Naive thymus-derived CD4-positive, alpha-beta T cell (primary cell): ENCODE results near the gene LGALS16. TPM values are rescaled to one million over a fixed set of nuclear protein-coding genes. Genes with fewer than 3 reads are reported as not detected.
A peak's percentile ranks its signal among the peaks of the same experiment; 100 is the strongest.

Experiments used
- ATAC-seq: fragments of 150-1000 bp; cut with Tn5 transposase; 2 replicates; pipeline ENCODE4 v1.10.0; 2021; ENCODE audit warnings: mild to moderate bottlenecking, moderate library complexity
- CTCF ChIA-PET: fragments of 350-600 bp; sonication (Branson Sonifier 250); formaldehyde crosslinking; loops from one replicate; lab custom pipeline; 2021; ENCODE audit warnings: antibody characterized with exemption; lab: Charles Lee
- POLR2A ChIA-PET: fragments of 350-600 bp; sonication (Branson Sonifier 250); formaldehyde crosslinking; loops from one replicate; lab custom pipeline; 2021; ENCODE audit warnings: antibody characterized with exemption, inconsistent platforms; lab: Charles Lee
- DNase-seq, 9 donors: peaks; one replicate each; pipeline versions ENCODE4 v3.0.0 to v3.0.0-alpha.2; 2020 to 2022; ENCODE audit warnings: mixed read lengths in 1 of 9
- H3K27ac ChIP-seq: one replicate; pipeline ENCODE4 v1.7.0; 2013; ENCODE audit warnings: mild to moderate bottlenecking, low read depth, low read length, moderate library complexity
- H3K27me3 ChIP-seq, 2 donors: one replicate each; pipeline ENCODE4 v1.7.0; 2013; ENCODE audit warnings: low read length in 2 of 2, mild to moderate bottlenecking in 2 of 2, moderate library complexity in 2 of 2; ENCODE audit not compliant: control insufficient read depth in 2 of 2, insufficient read depth in 2 of 2
- H3K36me3 ChIP-seq, 3 experiments: 1 replicate in 2 of 3; 2 replicates in 1 of 3; pipeline ENCODE4 v1.7.0; 2013; ENCODE audit warnings: low read length in 3 of 3, mild to moderate bottlenecking in 3 of 3, moderate library complexity in 1 of 3; ENCODE audit not compliant: insufficient read depth in 3 of 3, control insufficient read depth in 2 of 3
- H3K4me1 ChIP-seq, 2 donors: one replicate each; pipeline ENCODE4 v1.7.0; 2013; ENCODE audit warnings: low read length in 2 of 2, mild to moderate bottlenecking in 2 of 2, moderate library complexity in 1 of 2; ENCODE audit not compliant: control insufficient read depth in 2 of 2, insufficient read depth in 2 of 2
- H3K4me3 ChIP-seq: 2 replicates; pipeline ENCODE4 v1.7.0; 2013; ENCODE audit warnings: mild to moderate bottlenecking, low read length
- H3K9me3 ChIP-seq, 3 experiments: 1 replicate in 2 of 3; 2 replicates in 1 of 3; pipeline ENCODE4 v1.7.0; 2013; ENCODE audit warnings: low read length in 3 of 3; ENCODE audit not compliant: control insufficient read depth in 2 of 3
- H3K27ac Mint-ChIP-seq, 9 donors: one replicate each; pipeline ENCODE4 v1.8.0; 2020 to 2022; ENCODE audit warnings: mixed read lengths in 9 of 9, mild to moderate bottlenecking in 8 of 9, moderate library complexity in 5 of 9, inconsistent platforms in 2 of 9
- H3K27me3 Mint-ChIP-seq, 5 donors: one replicate each; pipeline ENCODE4 v1.8.0; 2021 to 2022; ENCODE audit warnings: mixed read lengths in 5 of 5, mild to moderate bottlenecking in 1 of 5
- H3K36me3 Mint-ChIP-seq, 5 donors: one replicate each; pipeline ENCODE4 v1.8.0; 2020 to 2022; ENCODE audit warnings: mixed read lengths in 5 of 5, mild to moderate bottlenecking in 3 of 5, inconsistent platforms in 1 of 5
- H3K4me1 Mint-ChIP-seq, 7 donors: one replicate each; pipeline ENCODE4 v1.8.0; 2020 to 2022; ENCODE audit warnings: mixed read lengths in 7 of 7, mild to moderate bottlenecking in 3 of 7, inconsistent platforms in 1 of 7
- H3K4me3 Mint-ChIP-seq, 10 donors: one replicate each; pipeline ENCODE4 v1.8.0; 2020 to 2022; ENCODE audit warnings: mild to moderate bottlenecking in 10 of 10, mixed read lengths in 10 of 10, moderate library complexity in 6 of 10, inconsistent platforms in 2 of 10
- H3K9me3 Mint-ChIP-seq, 11 donors: one replicate each; pipeline ENCODE4 v1.8.0; 2020 to 2022; ENCODE audit warnings: mixed read lengths in 11 of 11, mild to moderate bottlenecking in 4 of 11, inconsistent platforms in 1 of 11, moderate library complexity in 1 of 11
- intact Hi-C, 2 donors: fragments of 100-400 bp; cut with micrococcal nuclease; formaldehyde crosslinking; loops; one replicate each; pipeline ENCODE4 v1.15.1; 2023
- polyA plus RNA-seq, 2 donors: library from polyadenylated mRNA; unstranded; fragments of 300-500 nt; fragmentation: Illumina TruSeq; gene quantifications; one replicate each; pipeline ENCODE4 v1.2.3, GENCODE V29; 2021
- total RNA-seq, 6 experiments: library from RNA in 5 of 6; stranded (reverse) in 5 of 6; gene quantifications; 1 replicate in 5 of 6; 2 replicates in 1 of 6; pipeline ENCODE4 v1.2.3 and lab custom pipeline; 2021 to 2026

LGALS16 gene
- total and polyA plus RNA-seq, 7 experiments from 2014 or later, result not detected

DNA sequence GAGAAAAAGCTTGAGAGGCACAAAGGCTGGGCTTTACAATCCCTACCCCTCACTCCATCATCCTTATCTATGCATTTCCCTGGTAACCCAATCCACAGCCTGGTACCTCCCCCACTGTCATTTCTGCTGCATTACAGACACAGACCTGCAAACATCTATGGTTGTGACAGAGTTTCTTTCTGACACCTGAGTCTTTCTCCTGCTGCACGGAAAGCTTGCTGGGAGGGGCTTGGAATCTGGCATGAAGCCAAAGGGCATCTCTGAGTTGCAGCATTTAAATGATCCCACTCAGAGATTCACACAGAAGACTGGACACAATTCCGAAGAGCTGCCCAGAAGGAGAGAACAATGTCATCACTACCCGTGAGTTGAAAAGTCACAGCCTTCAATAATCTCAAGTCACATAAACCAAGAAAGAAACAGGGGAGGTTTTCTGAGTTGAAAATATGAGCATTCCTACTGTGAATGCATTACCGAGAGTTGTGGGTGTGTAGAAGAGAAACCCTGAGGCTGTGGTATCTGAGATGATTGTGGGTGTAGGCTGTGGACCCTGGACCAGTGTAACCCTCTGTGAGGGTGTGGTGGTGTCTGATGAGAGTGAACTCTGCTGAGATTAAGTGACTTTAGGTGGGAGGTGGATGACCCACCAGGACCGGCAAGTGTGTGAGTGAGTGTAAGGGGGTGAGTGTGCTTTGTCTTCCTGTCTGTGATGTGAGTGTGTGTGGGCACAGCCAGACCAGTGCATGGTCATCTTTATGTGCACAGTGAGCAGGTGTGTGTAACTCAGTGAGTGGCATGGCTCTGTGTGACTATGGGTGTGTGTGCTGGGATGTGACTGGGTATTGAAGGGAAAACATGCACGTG, 48.7 kb downstream of the LGALS16 start, which contains the start of gene LGALS14:
Gene LGALS14 (plus strand): TSS at position 301 of the 864 bp plus-strand sequence. CDS start 48 bp downstream, at position 349.
- H3K4me1 ChIP-seq, result peaks cover 0 to 28% of the 10 kb centered on the region in 2 donors
- Mint-ChIP-seq H3K36me3 (peaks cover 0 to 31% (median 8%) of the 10 kb centered on the region in 5 donors), H3K4me1 (peaks cover 19 to 47% (median 44%) of the 10 kb centered on the region in 7 donors), H3K9me3 (peaks cover 0 to 20% (median 4%) of the 10 kb centered on the region in 11 donors), H3K27ac (peak within 1 kb of the TSS; percentile 75 to 96 (median 88)), H3K27me3 (peaks cover 0 to 3% (median 0%) of the 10 kb centered on the region in 5 donors), H3K4me3 (peak within 1 kb of the TSS in 9 of 10 donors; percentile 30 to 77 (median 58))
- no peaks in the 10 kb centered on the region for H3K9me3 ChIP-seq
- ChIA-PET CTCF (interaction anchor here (0.6 to 0.7 kb wide), 2 partner anchors 21 to 163 kb away, joined by 3 read pairs; no protein-coding TSS in a partner anchor), POLR2A (interaction anchor here (0.6 to 1.4 kb wide), 2 partner anchors 15 to 131 kb away, joined by 3 to 4 read pairs; no protein-coding TSS in a partner anchor)
- H3K4me3 ChIP-seq, result no peak within 1 kb of the TSS
- no peaks in the 10 kb centered on the region for H3K27me3 ChIP-seq
- ATAC-seq, result no peak
- intact Hi-C loops, result loop anchor here in 1 of 2 donors (5.0 kb wide), 1 partner anchor 38 kb away; no protein-coding TSS in a partner anchor
- DNase-seq, result no peak
- no peak within 1 kb of the TSS for H3K27ac ChIP-seq
- no peaks in the 10 kb centered on the region for H3K36me3 ChIP-seq

DNA sequence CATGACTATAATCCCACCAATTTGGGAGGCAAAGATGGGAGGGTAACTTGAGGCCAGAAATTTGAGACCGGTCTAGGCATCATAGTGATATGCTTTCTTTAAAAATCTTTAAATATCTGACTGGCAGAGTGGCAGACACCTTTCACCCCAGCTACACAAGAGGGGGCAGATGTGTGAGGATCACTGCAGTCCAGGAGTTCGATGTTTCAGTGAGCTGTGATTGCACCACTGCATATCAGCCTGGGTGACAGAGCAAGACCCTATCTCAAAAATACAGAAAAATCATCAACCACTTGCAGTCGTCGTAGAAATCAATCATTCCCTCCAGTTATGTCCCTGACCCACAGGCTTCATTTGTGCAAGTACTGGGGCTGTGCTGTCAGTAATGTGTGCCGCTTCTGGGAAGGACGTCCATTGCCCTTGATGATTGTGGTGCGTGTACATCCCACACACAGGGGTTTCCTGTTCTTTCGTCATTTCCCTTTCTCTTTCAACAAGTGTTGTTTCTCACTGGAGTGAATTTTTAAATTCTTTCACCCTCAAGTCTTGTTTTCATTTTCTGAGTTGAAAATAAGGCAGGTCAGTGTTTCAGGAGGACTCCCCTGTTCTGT, 50.0 kb downstream of the LGALS16 start:
- Histone ChIP-seq H3K4me1 (peaks cover 0 to 40% of the 10 kb centered on the region in 2 donors), H3K9me3 (no peaks in the 10 kb centered on the region), H3K36me3 (no peaks in the 10 kb centered on the region), H3K27ac (peak overlapping the region; percentile 36), H3K4me3 (no peak overlapping the region), H3K27me3 (no peaks in the 10 kb centered on the region)
- ChIA-PET POLR2A (interaction anchor here (0.7 to 1.4 kb wide), 2 partner anchors 14 to 15 kb away, joined by 4 read pairs; no protein-coding TSS in a partner anchor), CTCF (interaction anchor here (0.6 kb wide), 1 partner anchor 23 kb away, joined by 3 read pairs; no protein-coding TSS in a partner anchor)
- DNase-seq (peak in 7 of 9 donors; percentile 5 to 50 (median 35)), ATAC-seq (peak; percentile 74)
- H3K4me1 Mint-ChIP-seq, result peaks cover 19 to 54% (median 51%) of the 10 kb centered on the region in 7 donors
- no peaks in the 10 kb centered on the region for H3K27me3 Mint-ChIP-seq
- H3K36me3 Mint-ChIP-seq, result peaks cover 0 to 31% (median 8%) of the 10 kb centered on the region in 5 donors
- peak overlapping the region; percentile 75 to 96 (median 88) for H3K27ac Mint-ChIP-seq
- H3K4me3 Mint-ChIP-seq, result peak overlapping the region in 9 of 10 donors; percentile 30 to 75 (median 68)
- intact Hi-C loops, result loop anchor here in 1 of 2 donors (5.0 kb wide), 1 partner anchor 37 kb away; no protein-coding TSS in a partner anchor
- peaks cover 0 to 20% (median 4%) of the 10 kb centered on the region in 11 donors for H3K9me3 Mint-ChIP-seq

DNA sequence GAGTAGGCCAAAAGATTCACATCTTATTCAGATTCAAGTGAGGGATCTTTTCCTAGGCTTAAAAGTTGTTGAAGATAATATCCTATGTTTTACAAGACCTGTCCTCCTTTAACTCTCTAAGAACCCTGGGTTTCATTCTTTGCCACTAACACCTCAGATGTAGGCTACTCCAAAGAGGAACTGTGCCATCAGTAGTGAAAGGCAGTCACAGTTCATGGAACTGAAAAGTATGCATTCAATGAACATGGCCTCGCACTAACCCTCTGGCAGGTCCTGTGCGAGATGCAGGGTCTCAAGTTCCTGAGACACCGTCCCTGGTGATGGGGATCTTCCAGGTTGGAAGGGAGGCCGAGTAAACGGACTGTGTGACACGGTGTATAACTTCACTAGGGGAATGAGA, 52.9 kb downstream of the LGALS16 start:
- peaks cover 21 to 67% (median 56%) of the 10 kb centered on the region in 7 donors for H3K4me1 Mint-ChIP-seq
- ATAC-seq, result no peak
- H3K9me3 Mint-ChIP-seq, result peaks cover 0 to 26% (median 6%) of the 10 kb centered on the region in 11 donors
- H3K27ac ChIP-seq, result no peak overlapping the region
- H3K4me3 ChIP-seq, result no peak overlapping the region
- no peak overlapping the region for H3K4me3 Mint-ChIP-seq
- ChIA-PET CTCF (interaction anchor here (0.8 kb wide), 1 partner anchor 19 kb away, joined by 3 read pairs; no protein-coding TSS in a partner anchor), POLR2A (no interaction called here)
- no peak for DNase-seq
- peaks cover 0 to 49% of the 10 kb centered on the region in 2 donors for H3K4me1 ChIP-seq
- H3K36me3 ChIP-seq, result no peaks in the 10 kb centered on the region
- peak overlapping the region in 1 of 9 donors; percentile 29 for H3K27ac Mint-ChIP-seq
- peaks cover 3 to 32% (median 8%) of the 10 kb centered on the region in 5 donors for H3K36me3 Mint-ChIP-seq
- intact Hi-C loops, result loop anchor here in 1 of 2 donors (5.0 kb wide), 1 partner anchor 34 kb away; no protein-coding TSS in a partner anchor
- H3K9me3 ChIP-seq, result no peaks in the 10 kb centered on the region
- peaks cover 0 to 2% (median 0%) of the 10 kb centered on the region in 5 donors for H3K27me3 Mint-ChIP-seq
- no peaks in the 10 kb centered on the region for H3K27me3 ChIP-seq

DNA sequence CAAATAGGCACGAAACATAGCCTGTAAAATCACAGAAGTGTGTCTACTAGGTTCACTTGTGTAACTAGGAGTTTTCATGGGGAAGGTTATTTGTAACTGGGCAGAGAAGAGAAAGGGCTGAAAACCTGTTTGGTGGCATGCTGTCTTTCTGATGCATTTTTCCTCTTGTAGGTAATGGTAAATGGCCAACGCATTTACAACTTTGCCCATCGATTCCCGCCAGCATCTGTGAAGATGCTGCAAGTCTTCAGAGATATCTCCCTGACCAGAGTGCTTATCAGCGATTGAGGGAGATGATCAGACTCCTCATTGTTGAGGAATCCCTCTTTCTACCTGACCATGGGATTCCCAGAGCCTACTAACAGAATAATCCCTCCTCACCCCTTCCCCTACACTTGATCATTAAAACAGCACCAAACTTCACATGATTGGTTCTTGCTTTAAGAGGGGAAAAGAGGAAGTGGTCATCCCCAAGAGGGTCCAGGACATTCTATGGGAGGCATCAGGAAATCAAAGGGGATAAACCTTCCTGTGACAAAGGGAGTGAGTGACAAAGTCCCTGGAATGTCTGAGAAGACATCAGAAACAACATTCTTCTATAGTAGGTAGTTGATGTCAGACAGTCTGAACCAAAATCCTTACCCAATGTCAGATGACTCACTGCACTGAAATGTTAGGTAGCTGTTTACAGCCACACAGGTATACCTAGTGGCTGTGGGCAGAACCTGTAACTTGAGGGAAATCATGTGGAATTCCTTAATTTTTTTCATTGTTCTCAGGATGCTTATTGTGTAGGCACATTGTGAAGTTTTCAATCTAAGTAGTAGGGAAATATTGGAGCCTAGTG, 53.5 kb downstream of the LGALS16 start:
- Mint-ChIP-seq H3K36me3 (peaks cover 3 to 32% (median 8%) of the 10 kb centered on the region in 5 donors), H3K27ac (peak overlapping the region in 2 of 9 donors; percentile 29 to 76), H3K9me3 (peaks cover 0 to 26% (median 6%) of the 10 kb centered on the region in 11 donors), H3K27me3 (peaks cover 0 to 2% (median 0%) of the 10 kb centered on the region in 5 donors), H3K4me1 (peaks cover 18 to 64% (median 55%) of the 10 kb centered on the region in 7 donors), H3K4me3 (no peak overlapping the region)
- no peaks in the 10 kb centered on the region for H3K27me3 ChIP-seq
- POLR2A ChIA-PET, result no interaction called here
- no peak overlapping the region for H3K27ac ChIP-seq
- intact Hi-C loops, result loop anchor here in 1 of 2 donors (5.0 kb wide), 1 partner anchor 33 kb away; no protein-coding TSS in a partner anchor
- peaks cover 0 to 48% of the 10 kb centered on the region in 2 donors for H3K4me1 ChIP-seq
- no peaks in the 10 kb centered on the region for H3K9me3 ChIP-seq
- CTCF ChIA-PET, result no interaction called here
- H3K4me3 ChIP-seq, result no peak overlapping the region
- no peak for DNase-seq
- ATAC-seq, result no peak
- no peaks in the 10 kb centered on the region for H3K36me3 ChIP-seq
